Measurements from ENCODE around the gene CDH9.

CDH9 gene

DNA sequence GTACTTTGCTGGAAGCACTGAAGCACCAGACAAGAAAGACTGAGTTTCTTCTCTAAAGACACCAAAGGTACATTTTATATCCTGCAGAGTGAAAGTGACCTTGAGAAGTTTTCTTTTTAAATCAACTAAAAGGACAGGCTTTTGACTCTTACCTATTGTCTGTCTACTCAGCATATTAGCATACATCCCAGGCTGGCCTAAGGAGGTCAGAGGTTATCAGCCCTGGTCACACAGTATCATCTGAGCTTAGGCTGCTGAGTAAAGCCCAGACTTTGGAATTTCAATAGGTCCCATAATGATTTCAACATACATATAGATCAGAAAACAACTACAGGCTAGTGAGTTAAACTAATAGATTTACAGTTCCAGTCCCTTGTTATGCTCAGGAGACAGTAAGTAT is 10.1 kb upstream of the CDH9 start:
- H3K27me3 ChIP-seq: no peaks in the 10 kb centered on the region
- no peak for TF ChIP-seq CTCF (IDR thresholded peaks at IDR 0.05; ENCODE audit: low read depth, low read length)
- no peaks in the 10 kb centered on the region; the same call in 1 of the 2 replicates for H3K9me3 ChIP-seq
- H3K4me3 ChIP-seq (ENCODE audit: low read depth, low read length): no peak overlapping the region
- DNase-seq: no peak
- H3K36me3 ChIP-seq: no peaks in the 10 kb centered on the region
- H3K4me1 ChIP-seq: no peaks in the 10 kb centered on the region

GRCh38 chr5:27041372-27041771 is 3.0 kb upstream of the CDH9 start:
- H3K27me3 ChIP-seq: no peaks in the 10 kb centered on the region
- TF ChIP-seq CTCF (IDR thresholded peaks at IDR 0.05; ENCODE audit: low read depth, low read length): no peak

DNA sequence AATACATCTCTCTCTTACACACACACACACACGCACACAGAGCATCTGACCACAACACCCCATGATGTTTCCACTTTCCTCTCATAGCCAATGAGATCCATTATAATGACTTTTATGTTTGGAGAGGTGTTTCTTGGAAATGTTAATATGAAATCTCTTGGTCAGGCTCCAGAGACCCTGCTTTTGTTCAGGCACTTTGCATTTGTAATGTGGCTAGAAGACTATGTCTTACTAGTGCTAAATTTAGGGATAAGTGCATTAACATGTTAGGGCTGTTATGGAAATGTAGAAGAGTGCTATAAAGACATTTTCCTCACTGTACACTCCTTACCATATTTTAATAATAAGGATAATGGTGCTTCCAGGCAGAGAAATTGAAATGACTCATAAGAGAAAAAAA is 3.8 kb downstream of the CDH9 start:
- no peaks in the 10 kb centered on the region for H3K9me3 ChIP-seq
- H3K27me3 ChIP-seq: no peaks in the 10 kb centered on the region
- H3K4me1 ChIP-seq: no peaks in the 10 kb centered on the region
- TF ChIP-seq CTCF (IDR thresholded peaks at IDR 0.05; ENCODE audit: low read depth, low read length): no peak
- DNase-seq: no peak
- H3K36me3 ChIP-seq: no peaks in the 10 kb centered on the region
- H3K4me3 ChIP-seq (ENCODE audit: low read depth, low read length): no peak overlapping the region

More at GRCh38 chr5:27041372-27041771, 3.0 kb upstream of the CDH9 start:
- H3K4me3 ChIP-seq (ENCODE audit: low read depth, low read length): no peak overlapping the region
- no peaks in the 10 kb centered on the region for H3K9me3 ChIP-seq
- no peak for DNase-seq
- no peaks in the 10 kb centered on the region for H3K4me1 ChIP-seq
- H3K36me3 ChIP-seq: no peaks in the 10 kb centered on the region

DNA sequence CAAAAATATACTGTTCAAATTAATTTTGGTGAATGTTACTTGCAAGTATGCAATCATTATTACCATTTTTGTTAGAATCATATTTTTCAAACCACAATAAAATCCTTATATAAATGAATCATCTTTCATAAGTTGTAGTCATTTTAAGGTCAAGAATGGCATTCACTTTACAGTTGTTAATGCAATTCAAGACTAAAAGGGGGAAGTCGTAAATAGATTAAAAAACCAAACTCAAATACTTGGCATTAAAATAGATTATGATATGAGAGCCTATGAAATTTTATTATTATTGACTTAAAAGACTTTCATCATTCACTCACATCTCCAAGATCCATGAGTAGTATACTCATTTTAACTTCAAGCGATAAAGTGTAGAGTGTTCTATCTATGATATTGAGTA is 11.6 kb downstream of the CDH9 start:
- H3K9me3 ChIP-seq: no peaks in the 10 kb centered on the region
- H3K4me3 ChIP-seq (ENCODE audit: low read depth, low read length): no peak overlapping the region
- no peaks in the 10 kb centered on the region for H3K36me3 ChIP-seq
- no peak for TF ChIP-seq CTCF (IDR thresholded peaks at IDR 0.05; ENCODE audit: low read depth, low read length)
- DNase-seq: no peak
- H3K4me1 ChIP-seq: no peaks in the 10 kb centered on the region
- H3K27me3 ChIP-seq: no peaks in the 10 kb centered on the region

- no peak for DNase-seq
- Histone ChIP-seq H3K36me3 (no peaks in the 10 kb centered on the region), H3K9me3 (no peaks in the 10 kb centered on the region), H3K27me3 (no peaks in the 10 kb centered on the region), H3K4me3 (ENCODE audit: low read depth, low read length) (no peak overlapping the region), H3K4me1 (no peaks in the 10 kb centered on the region)
- TF ChIP-seq CTCF (IDR thresholded peaks at IDR 0.05; ENCODE audit: low read depth, low read length): no peak
Observed at GRCh38 chr5:27026063-27026462, 12.3 kb downstream of the CDH9 start.

DNA sequence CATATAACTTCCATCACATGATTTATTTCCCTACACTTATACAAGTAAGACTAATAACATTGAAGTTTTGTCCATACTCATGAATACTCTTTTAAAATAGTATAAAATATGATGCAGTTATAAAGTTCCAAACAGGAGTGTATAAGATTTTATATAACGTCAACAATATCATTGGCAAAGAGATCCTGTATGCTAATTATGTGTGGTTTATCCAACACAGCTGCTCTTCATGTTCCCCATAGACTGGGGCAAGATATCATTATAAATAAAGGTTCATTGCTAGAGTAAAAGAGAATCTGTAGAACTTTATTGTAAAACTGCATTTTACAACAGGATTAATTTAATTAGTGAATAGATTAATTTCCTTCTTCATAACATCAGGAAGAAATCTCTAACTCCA is 16.9 kb downstream of the CDH9 start:
- no peak overlapping the region for H3K4me3 ChIP-seq (ENCODE audit: low read depth, low read length)
- no peaks in the 10 kb centered on the region for H3K4me1 ChIP-seq
- no peaks in the 10 kb centered on the region for H3K9me3 ChIP-seq
- no peak for TF ChIP-seq CTCF (IDR thresholded peaks at IDR 0.05; ENCODE audit: low read depth, low read length)
- no peak for DNase-seq
- no peaks in the 10 kb centered on the region for H3K36me3 ChIP-seq
- H3K27me3 ChIP-seq: no peaks in the 10 kb centered on the region
